ENCODE results near the gene SNRNP35. TPM values are rescaled to one million over a fixed set of nuclear protein-coding genes. Genes with fewer than 3 reads are reported as not detected.
"Not testable (repeated sequence)": the region's sequence is repeated elsewhere in the genome, so short reads cannot be mapped to it uniquely, and the experiment has no call there.

SNRNP35 gene
- total and polyA plus RNA-seq, 4 experiments from 2014 or later: 39.0 to 49.5 (median 42.2) TPM

DNA sequence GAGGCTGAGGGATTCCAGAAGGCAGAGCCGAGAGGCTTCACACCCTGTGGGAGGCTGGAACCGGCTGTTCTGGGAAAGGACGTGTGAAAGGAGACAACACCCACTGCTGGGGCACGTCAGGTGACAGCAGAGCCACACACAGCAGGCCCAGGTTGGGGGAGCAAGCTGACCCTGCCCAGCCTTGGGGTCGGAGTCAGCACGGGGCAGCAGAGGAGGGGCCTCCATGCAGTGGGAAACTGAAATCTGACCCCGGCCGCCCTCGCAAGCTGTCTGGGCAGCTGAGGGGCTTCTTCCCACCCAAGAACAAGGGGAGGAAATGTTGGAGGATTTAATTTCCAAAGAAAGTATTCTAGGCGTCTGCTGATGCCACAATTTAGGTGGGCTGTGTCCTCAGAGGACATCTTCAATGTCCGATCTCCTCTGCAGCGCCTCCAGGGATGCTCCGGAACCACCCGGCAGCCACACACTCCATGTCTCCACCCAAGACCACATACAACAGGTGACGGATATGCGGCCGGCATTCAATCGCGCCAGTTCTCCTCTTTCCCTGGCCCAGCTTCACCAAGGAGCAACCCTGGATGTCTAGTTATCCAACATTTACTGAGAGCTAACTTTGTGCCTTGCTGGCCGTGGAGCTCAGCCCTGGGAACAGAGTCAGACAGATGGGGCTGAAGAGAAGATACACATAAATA lies 30.7 kb downstream of the SNRNP35 start:
- Histone ChIP-seq H3K4me1 (ENCODE audit: insufficient read depth, low read length) (peaks cover 16% of the 10 kb centered on the region), H3K36me3 (ENCODE audit: insufficient read depth, low read length) (no peaks in the 10 kb centered on the region), H3K9me3 (ENCODE audit: control insufficient read depth in 1 of 2, low read length in 2 of 2) (no peaks in the 10 kb centered on the region), H3K4me3 (ENCODE audit: low read length in 2 of 2) (no peak overlapping the region), H3K27ac (ENCODE audit: low read depth, low read length) (no peak overlapping the region), H3K27me3 (ENCODE audit: insufficient read depth, low read length) (no peaks in the 10 kb centered on the region)
- intact Hi-C loops (cut with micrococcal nuclease): no loop called here
- Mint-ChIP-seq H3K9me3 (no peaks in the 10 kb centered on the region), H3K27me3 (no peaks in the 10 kb centered on the region), H3K36me3 (peaks cover 0 to 3% of the 10 kb centered on the region in 2 donors), H3K4me3 (no peak overlapping the region), H3K27ac (no peak overlapping the region), H3K4me1 (peaks cover 11 to 20% (median 16%) of the 10 kb centered on the region in 4 donors)
- CTCF ChIA-PET (ENCODE audit: partially characterized antibody): no interaction called here
- DNase-seq: no peak
- POLR2A ChIA-PET (ENCODE audit: partially characterized antibody): no interaction called here

DNA sequence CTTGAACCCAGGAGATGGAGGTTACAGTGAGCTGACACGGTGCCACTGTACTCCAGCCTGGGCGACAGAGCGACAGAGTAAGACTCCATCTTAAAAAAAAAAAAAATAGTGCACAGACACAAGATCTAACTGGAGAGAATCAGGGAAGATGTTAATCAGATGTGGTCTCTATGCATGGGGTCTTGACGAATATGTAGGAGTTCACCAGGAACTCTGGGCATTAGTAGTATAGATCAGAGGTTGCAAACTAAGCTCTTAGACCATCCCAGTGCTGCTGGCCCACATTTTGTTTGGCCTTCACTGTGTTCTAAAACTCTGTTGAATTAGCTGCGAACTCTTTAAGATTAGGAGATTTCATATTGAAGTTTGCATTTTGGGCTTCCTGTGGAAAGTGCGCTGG lies 31.6 kb downstream of the SNRNP35 start:
- H3K9me3 Mint-ChIP-seq: no peaks in the 10 kb centered on the region
- Histone ChIP-seq H3K4me3 (ENCODE audit: low read length in 2 of 2) (no peak overlapping the region), H3K9me3 (ENCODE audit: control insufficient read depth in 1 of 2, low read length in 2 of 2) (no peaks in the 10 kb centered on the region), H3K27me3 (ENCODE audit: insufficient read depth, low read length) (no peaks in the 10 kb centered on the region), H3K27ac (ENCODE audit: low read depth, low read length) (no peak overlapping the region), H3K4me1 (ENCODE audit: insufficient read depth, low read length) (peaks cover 7% of the 10 kb centered on the region), H3K36me3 (ENCODE audit: insufficient read depth, low read length) (no peaks in the 10 kb centered on the region)
- intact Hi-C loops (cut with micrococcal nuclease): no loop called here
- H3K4me1 Mint-ChIP-seq: peaks cover 3 to 11% (median 7%) of the 10 kb centered on the region in 4 donors
- ChIA-PET CTCF (ENCODE audit: partially characterized antibody) (no interaction called here), POLR2A (ENCODE audit: partially characterized antibody) (no interaction called here)
- H3K27ac Mint-ChIP-seq: no peak overlapping the region
- H3K36me3 Mint-ChIP-seq: peaks cover 0 to 3% of the 10 kb centered on the region in 2 donors
- H3K27me3 Mint-ChIP-seq: no peaks in the 10 kb centered on the region
- DNase-seq: no peak
- H3K4me3 Mint-ChIP-seq: no peak overlapping the region

DNA sequence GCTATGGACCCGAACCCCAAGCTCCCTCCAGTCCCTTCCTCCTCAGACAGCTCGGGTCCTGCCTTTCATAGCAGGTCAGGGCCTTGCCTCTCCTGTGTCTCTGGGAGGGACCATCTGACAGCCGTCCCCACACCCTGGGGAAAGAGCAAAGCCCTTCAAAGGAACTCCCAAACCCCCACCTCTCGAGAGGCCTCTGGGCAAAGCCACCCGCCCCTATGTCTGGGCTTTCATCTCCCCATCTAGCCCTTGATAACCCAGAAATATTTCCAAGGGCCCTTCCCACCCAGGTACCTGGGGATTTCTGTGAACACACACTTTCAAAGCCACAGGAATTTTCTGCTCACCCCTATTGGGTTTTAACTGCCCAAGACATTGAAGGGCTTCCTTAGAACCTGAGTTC lies 32.1 kb downstream of the SNRNP35 start:
- H3K27me3 Mint-ChIP-seq: no peaks in the 10 kb centered on the region
- POLR2A ChIA-PET (ENCODE audit: partially characterized antibody): no interaction called here
- H3K36me3 Mint-ChIP-seq: peaks cover 0 to 3% of the 10 kb centered on the region in 2 donors

DNA sequence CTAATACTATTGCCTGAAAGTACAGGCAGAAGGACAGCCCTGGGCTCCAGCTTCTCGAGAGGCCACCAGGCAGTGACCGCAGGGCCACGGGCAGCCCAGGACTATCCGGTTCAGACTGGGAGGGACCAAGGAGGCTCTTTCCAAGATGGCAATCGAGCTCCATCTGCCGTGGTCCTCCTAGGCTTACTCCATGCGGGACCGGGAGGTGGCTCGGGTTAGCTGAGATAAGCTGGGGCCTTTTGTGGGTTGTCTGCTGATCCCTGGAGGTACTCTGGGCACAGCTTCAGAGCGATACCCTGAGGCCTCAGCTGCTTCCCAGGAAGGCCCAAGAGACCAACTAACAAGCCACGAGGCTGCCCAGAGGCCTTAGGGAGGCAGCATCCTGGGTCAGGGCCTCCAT lies 33.1 kb downstream of the SNRNP35 start:
- no peaks in the 10 kb centered on the region for H3K36me3 ChIP-seq (ENCODE audit: insufficient read depth, low read length)
- intact Hi-C loops (cut with micrococcal nuclease): no loop called here
- no peak overlapping the region for H3K27ac ChIP-seq (ENCODE audit: low read depth, low read length)
- Mint-ChIP-seq H3K9me3 (no peaks in the 10 kb centered on the region), H3K36me3 (peaks cover 0 to 3% of the 10 kb centered on the region in 2 donors), H3K4me3 (no peak overlapping the region), H3K27me3 (no peaks in the 10 kb centered on the region), H3K27ac (no peak overlapping the region), H3K4me1 (peaks cover 0 to 2% (median 1%) of the 10 kb centered on the region in 4 donors)
- no peaks in the 10 kb centered on the region for H3K27me3 ChIP-seq (ENCODE audit: insufficient read depth, low read length)
- POLR2A ChIA-PET (ENCODE audit: partially characterized antibody): no interaction called here
- H3K4me1 ChIP-seq (ENCODE audit: insufficient read depth, low read length): no peaks in the 10 kb centered on the region
- CTCF ChIA-PET (ENCODE audit: partially characterized antibody): no interaction called here
- no peaks in the 10 kb centered on the region for H3K9me3 ChIP-seq (ENCODE audit: control insufficient read depth in 1 of 2, low read length in 2 of 2)
- no peak overlapping the region for H3K4me3 ChIP-seq (ENCODE audit: low read length in 2 of 2)
- no peak for DNase-seq

More for the DNA sequence above, 32.1 kb downstream of the SNRNP35 start:
- no peak for DNase-seq
- H3K27ac Mint-ChIP-seq: peak overlapping the region in 1 of 7 donors; percentile 7
- Histone ChIP-seq H3K27ac (ENCODE audit: low read depth, low read length) (no peak overlapping the region), H3K4me1 (ENCODE audit: insufficient read depth, low read length) (peaks cover 2% of the 10 kb centered on the region), H3K9me3 (ENCODE audit: control insufficient read depth in 1 of 2, low read length in 2 of 2) (no peaks in the 10 kb centered on the region), H3K36me3 (ENCODE audit: insufficient read depth, low read length) (no peaks in the 10 kb centered on the region), H3K4me3 (ENCODE audit: low read length in 2 of 2) (no peak overlapping the region), H3K27me3 (ENCODE audit: insufficient read depth, low read length) (no peaks in the 10 kb centered on the region)
- H3K9me3 Mint-ChIP-seq: no peaks in the 10 kb centered on the region
- no peak overlapping the region for H3K4me3 Mint-ChIP-seq
- peaks cover 0 to 6% (median 3%) of the 10 kb centered on the region in 4 donors for H3K4me1 Mint-ChIP-seq
- intact Hi-C loops (cut with micrococcal nuclease): no loop called here
- CTCF ChIA-PET (ENCODE audit: partially characterized antibody): no interaction called here

- Histone ChIP-seq H3K4me1 (ENCODE audit: insufficient read depth, low read length) (no peaks in the 10 kb centered on the region), H3K36me3 (ENCODE audit: insufficient read depth, low read length) (no peaks in the 10 kb centered on the region), H3K9me3 (ENCODE audit: control insufficient read depth in 1 of 2, low read length in 2 of 2) (no peaks in the 10 kb centered on the region), H3K27me3 (ENCODE audit: insufficient read depth, low read length) (no peaks in the 10 kb centered on the region), H3K27ac (ENCODE audit: low read depth, low read length) (no peak overlapping the region), H3K4me3 (ENCODE audit: low read length in 2 of 2) (no peak overlapping the region)
- Mint-ChIP-seq H3K27me3 (no peaks in the 10 kb centered on the region), H3K27ac (no peak overlapping the region), H3K4me3 (no peak overlapping the region), H3K9me3 (no peaks in the 10 kb centered on the region), H3K36me3 (peaks cover 0 to 3% of the 10 kb centered on the region in 2 donors), H3K4me1 (no peaks in the 10 kb centered on the region)
- intact Hi-C loops (cut with micrococcal nuclease): no loop called here
- POLR2A ChIA-PET (ENCODE audit: partially characterized antibody): no interaction called here
- DNase-seq: no peak
- CTCF ChIA-PET (ENCODE audit: partially characterized antibody): no interaction called here
Measured at GRCh38 chr12:123491481-123491880, 33.5 kb downstream of the SNRNP35 start.

DNA sequence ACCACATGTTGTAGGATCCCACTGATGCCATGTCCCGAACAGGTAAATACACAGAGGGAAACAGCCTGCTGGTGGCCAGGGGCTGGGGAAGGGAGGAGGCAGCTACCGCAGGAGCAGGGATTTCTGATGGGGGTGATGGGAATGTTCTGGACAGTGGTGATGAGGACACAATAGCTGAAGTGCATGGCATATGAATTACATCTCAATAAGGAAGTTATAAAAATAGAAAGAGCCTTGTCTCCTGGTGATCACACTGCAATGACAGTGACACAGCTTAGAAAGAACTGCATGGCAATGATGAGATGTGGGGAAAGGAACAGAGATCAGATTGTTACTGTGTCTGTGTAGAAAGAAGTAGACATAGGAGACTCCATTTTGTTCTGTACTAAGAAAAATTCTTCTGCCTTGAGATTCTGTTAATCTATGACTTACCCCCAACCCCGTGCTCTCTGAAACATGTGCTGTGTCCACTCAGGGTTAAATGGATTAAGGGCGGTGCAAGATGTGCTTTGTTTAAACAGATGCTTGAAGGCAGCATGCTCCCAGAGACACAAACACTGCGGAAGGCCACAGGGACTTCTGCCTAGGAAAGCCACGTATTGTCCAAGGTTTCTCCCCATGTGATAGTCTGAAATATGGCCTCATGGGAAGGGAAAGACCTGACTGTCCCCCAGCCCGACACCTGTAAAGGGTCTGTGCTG lies 34.5 kb downstream of the SNRNP35 start:
- H3K27me3 ChIP-seq (ENCODE audit: insufficient read depth, low read length); H3K4me3 ChIP-seq (ENCODE audit: low read length in 2 of 2); CTCF ChIA-PET (ENCODE audit: partially characterized antibody); H3K36me3 Mint-ChIP-seq; H3K4me1 Mint-ChIP-seq; H3K9me3 ChIP-seq (ENCODE audit: control insufficient read depth in 1 of 2, low read length in 2 of 2); H3K36me3 ChIP-seq (ENCODE audit: insufficient read depth, low read length); H3K4me3 Mint-ChIP-seq; intact Hi-C loops (cut with micrococcal nuclease); H3K4me1 ChIP-seq (ENCODE audit: insufficient read depth, low read length); DNase-seq; H3K9me3 Mint-ChIP-seq; H3K27ac ChIP-seq (ENCODE audit: low read depth, low read length); POLR2A ChIA-PET (ENCODE audit: partially characterized antibody); H3K27me3 Mint-ChIP-seq: not testable (repeated sequence)
- H3K27ac Mint-ChIP-seq: peak overlapping the region in 2 of 7 donors; percentile 46 to 74

DNA sequence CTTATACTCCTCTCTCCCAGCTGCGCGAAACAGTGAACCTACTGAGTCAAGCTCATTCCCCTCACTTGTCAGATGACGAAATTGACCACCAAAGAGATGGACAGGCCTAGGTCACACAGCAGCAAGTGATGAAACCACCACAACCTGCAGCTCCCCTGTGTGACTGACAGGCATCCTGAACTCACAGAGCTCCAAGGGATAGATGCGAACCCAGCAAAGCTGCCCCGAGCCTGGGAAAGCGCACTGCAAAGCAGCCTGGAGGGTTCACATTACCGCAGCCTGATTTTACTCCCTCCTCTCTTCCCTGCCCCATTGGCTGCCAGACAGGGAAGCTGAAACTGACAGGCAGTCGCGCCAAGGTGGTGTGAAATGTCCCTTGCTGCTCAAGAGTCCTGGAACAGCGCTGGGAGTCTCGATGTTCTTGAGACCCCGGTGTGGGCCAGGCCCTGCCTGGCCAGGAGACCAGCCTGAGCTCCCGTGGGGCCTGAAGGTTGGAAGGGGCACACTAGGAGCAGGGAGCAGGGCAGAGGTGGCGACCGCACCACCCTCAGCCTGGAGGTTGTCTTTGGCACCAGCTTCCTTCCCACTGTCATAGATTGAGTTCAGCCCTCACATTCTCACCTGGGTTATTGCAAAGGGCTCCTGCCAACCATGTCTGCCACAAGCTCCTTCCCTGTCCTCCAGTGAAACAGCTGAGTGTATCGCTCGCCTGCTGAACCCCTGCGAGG lies 36.3 kb downstream of the SNRNP35 start:
- H3K4me3 Mint-ChIP-seq: no peak overlapping the region
- CTCF ChIA-PET (ENCODE audit: partially characterized antibody): interaction anchor here (0.6 kb wide), 1 partner anchor 13 kb away, joined by 3 read pairs; no protein-coding TSS in a partner anchor
- Histone ChIP-seq H3K9me3 (ENCODE audit: control insufficient read depth in 1 of 2, low read length in 2 of 2) (no peaks in the 10 kb centered on the region), H3K27ac (ENCODE audit: low read depth, low read length) (no peak overlapping the region), H3K27me3 (ENCODE audit: insufficient read depth, low read length) (no peaks in the 10 kb centered on the region), H3K4me1 (ENCODE audit: insufficient read depth, low read length) (no peaks in the 10 kb centered on the region), H3K36me3 (ENCODE audit: insufficient read depth, low read length) (no peaks in the 10 kb centered on the region), H3K4me3 (ENCODE audit: low read length in 2 of 2) (no peak overlapping the region)
- no peaks in the 10 kb centered on the region for H3K9me3 Mint-ChIP-seq
- H3K4me1 Mint-ChIP-seq: peaks cover 0 to 1% (median 0%) of the 10 kb centered on the region in 4 donors
- peaks cover 4 to 20% of the 10 kb centered on the region in 2 donors for H3K36me3 Mint-ChIP-seq
- no peak for DNase-seq
- intact Hi-C loops (cut with micrococcal nuclease): no loop called here
- POLR2A ChIA-PET (ENCODE audit: partially characterized antibody): no interaction called here
- H3K27me3 Mint-ChIP-seq: no peaks in the 10 kb centered on the region
- H3K27ac Mint-ChIP-seq: peak overlapping the region in 1 of 7 donors; percentile 31

Data from CD4-positive, alpha-beta memory T cell (primary cell).